ENCODE results near the gene FBN1.

Gene FBN1

DNA sequence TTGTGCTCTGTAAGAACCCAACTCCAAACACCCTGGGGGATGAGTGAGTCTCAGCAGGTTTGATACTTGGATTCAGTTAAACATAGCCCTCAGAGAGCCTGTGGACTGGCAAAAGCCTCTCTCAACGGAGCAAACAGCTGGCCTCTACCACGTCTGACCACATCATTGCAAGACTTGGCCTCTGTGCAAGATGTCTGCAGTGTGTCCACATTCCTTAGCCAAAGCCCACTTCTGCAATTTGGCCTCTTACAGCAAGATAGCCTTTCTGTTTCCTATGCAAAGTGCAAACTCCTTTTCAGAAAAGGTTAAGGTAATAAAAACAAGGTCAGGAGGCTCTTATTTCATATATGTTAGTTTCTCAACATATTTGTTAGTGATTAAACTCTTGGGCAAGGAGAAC, 27.9 kb downstream of the FBN1 start:
- DNase-seq, result no peak

- no peak for DNase-seq
Measured at GRCh38 chr15:48616216-48616615, 29.3 kb downstream of the FBN1 start.

DNA sequence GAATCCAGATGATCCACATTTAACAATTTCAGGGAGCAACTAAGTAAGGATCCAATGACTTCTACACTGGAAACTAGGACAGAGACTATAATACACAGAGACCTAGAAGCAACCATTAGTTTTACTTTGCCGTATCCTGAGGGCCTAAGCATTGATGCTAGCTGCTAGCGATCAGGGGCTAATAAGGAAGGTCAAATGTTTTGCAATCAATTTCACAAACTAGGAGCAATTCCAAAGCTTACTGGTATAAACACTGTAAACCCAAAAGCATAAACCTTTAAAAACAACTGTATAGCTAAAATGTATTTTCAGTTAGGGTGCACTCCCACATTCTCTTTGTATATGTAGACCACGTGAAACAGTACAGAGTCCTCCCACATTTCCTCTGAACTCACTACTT, 31.5 kb downstream of the FBN1 start:
- DNase-seq, result no peak

DNA sequence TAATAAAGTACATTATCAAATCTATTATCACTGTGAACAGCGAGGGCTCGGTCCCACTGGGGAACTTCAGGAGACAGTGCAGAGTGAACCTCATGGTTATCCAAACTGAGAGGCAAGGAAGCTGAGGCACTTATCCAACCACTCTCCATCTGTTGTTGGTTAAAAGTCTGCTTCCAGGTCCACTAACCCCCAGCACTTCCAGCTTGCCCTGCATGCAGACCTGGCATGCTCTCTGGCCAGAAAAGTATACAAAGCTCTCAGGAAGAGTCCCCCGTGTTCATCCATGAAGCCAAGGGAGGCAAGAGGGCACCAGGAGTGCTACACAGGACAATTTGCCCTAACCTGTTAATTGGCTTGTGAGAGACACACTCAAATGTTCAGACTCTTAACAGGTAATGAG, 36.0 kb downstream of the FBN1 start:
- no peak for DNase-seq

GRCh38 chr15:48607846-48608245, 37.7 kb downstream of the FBN1 start:
- DNase-seq, result no peak

GRCh38 chr15:48604567-48604966, 40.9 kb downstream of the FBN1 start:
- no peak for DNase-seq

- no peak for DNase-seq
Measured at GRCh38 chr15:48603922-48604321, 41.6 kb downstream of the FBN1 start.

GRCh38 chr15:48603123-48603500, 42.4 kb downstream of the FBN1 start:
- no peak for DNase-seq

GRCh38 chr15:48602358-48603122, 43.0 kb downstream of the FBN1 start:
- DNase-seq, result no peak

- no peak for DNase-seq
Measured at GRCh38 chr15:48601095-48601494, 44.4 kb downstream of the FBN1 start.

GRCh38 chr15:48596841-48597240, 48.7 kb downstream of the FBN1 start:
- no peak for DNase-seq

DNA sequence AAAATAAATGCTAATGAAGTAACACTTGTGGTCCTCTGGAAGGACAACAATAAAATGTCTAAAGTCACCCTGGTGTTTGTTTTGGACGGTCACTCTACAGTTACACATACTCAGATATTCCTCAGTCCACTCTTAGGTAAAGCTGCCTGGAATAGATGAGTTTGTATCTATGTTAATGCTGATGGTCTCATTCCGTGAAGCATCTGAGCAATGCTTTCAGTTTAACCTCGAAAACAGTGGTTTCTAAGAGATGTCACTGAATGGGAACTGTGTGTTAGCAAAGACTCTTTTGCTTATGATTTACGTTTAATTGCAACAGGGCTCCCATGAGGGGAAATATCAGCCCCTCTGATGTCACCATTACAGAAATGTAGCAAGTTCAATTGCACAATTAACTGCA, 49.1 kb downstream of the FBN1 start:
- no peak for DNase-seq

GRCh38 chr15:48595981-48596380, 49.5 kb downstream of the FBN1 start:
- DNase-seq, result no peak

- no peak for DNase-seq
Measured at GRCh38 chr15:48592933-48593332, 52.6 kb downstream of the FBN1 start.

GRCh38 chr15:48592221-48592731, 53.2 kb downstream of the FBN1 start:
- no peak for DNase-seq

GRCh38 chr15:48590723-48591122, 54.8 kb downstream of the FBN1 start:
- no peak for DNase-seq

- DNase-seq, result no peak
Measured at GRCh38 chr15:48584812-48585563, 60.5 kb downstream of the FBN1 start.

GRCh38 chr15:48584090-48584811, 61.3 kb downstream of the FBN1 start:
- DNase-seq, result no peak

DNA sequence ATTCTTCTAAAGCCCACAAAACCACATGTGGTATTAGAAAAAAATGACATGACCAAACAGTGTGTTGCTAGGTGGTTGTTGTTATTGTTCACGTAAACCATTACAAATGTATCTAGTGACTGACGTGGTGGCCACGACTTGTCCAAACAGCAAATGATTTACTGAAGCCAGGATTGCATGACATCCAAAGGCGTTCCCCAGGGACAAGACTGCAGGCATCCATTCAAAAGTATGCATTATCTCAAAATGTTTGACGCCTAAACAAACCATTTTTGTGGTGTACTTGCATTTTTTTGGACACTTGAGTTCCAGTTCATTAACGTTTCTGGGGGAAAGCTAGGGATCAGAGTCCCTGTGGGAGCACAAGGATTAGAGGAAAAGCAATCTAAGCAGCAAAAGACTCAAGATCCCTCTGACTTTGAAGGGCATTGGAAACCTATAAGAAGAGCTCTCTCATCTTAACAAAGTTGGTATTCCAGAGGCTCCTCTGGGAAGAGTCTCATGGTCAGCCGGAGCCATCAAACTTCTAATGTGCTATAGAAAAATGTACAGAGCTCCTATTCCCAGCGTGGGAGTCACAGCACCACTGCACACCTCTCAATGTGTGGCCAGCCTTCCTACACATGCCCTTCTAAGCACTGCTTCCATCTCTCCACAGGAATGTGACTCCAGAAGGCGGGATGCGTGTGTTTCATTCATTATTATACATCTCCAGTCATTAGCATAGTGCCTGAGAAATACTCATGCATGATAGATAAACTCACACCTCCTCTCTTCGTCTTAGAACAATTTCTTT, 62.9 kb downstream of the FBN1 start:
- no peak for DNase-seq

DNA sequence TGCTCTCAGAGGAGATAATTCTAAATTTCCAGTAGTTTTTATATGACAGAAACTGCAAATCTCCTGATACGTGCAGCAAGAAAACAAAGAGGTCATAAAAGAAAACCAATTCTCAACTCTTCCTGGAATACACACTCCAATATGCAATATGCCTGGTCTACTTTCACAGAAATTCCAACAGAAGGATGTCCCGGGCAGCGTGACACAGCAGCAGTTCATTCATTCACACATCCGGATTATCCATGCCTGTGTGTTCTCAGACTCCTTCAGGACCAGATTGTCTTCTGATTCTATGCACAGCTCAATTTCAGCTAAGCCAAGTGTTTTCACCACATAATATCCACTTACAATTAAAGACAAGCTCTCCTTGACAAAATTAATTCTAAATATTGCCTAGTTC, 64.3 kb downstream of the FBN1 start:
- no peak for DNase-seq

- DNase-seq, result no peak
Measured at GRCh38 chr15:48580736-48581135, 64.8 kb downstream of the FBN1 start.

DNA sequence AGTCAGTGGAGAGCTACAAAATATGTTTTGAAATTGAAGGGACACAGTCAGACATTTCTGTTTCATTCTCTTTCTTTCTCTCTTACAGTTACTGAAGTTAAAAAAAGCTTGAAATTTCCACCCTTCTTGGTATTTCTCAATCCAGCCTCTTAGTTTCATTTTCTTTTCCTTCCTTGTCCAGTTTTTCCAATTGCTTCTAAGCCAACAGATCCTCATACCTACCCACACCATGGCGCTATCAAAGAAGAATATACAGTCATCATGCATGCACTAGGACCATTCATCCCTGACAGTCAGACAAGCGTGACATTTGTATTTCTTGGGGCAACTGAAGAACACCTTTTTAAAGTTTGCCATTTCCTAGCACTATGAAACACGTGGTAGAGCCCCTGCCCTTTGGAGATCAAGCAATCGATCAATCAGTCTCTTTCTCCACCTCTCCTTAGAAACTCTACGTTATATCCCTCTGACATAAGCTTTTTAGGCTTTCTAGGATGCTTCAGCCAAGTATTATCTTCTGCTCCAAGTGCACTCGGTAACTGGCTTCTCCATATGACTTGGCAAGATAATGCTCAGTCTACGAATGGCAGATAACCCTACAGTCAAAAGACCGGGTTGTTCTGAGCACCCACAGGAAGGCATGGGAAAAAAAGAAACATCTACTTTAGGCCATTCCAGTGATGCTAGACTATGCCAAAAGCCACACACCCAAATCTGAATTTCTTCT, 65.4 kb downstream of the FBN1 start:
- DNase-seq, result no peak
